ENCODE results near the gene FHIT.
"Not testable (repeated sequence)": the region's sequence is repeated elsewhere in the genome, so short reads cannot be mapped to it uniquely, and the experiment has no call there.

FHIT gene

DNA sequence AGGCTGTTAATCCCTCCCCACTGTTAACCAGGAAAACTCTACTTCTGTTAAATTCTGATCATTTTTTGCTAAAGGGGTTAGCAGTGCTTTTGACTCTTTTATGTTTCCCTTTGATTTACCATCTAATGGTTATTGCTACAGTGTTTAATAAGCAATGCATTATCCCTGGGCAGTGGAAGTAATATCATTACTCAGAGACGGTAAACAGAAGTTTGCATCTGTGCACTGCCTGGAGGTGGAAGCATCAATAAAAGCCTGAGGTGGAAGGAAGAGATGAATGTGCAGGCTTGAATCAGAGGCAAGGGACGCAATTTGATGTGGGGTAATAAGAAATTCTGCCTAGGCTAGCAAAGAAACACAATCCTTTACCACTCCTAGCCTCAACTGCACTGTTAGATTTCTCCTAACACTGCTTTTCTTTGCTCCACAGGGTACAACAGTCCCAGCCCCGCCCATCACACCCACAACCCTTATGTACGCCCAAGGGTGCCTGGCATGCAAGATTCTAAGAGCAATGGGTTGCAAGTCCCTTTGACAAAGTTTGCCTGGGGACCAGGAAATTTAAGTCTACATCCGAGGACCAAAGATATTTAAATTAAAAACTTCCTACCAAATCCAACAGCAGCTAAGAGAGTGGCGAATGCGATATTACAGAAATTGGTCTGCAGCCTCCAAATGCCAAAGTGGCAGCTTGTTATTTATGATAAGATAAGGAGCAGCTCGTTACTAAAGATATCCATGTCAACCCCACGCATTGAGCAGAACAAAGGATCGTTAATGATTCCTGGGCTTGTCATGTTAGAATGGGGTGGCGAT is 261.4 kb downstream of the FHIT start:
- DNase-seq (ENCODE audit: low read depth): no peak

DNA sequence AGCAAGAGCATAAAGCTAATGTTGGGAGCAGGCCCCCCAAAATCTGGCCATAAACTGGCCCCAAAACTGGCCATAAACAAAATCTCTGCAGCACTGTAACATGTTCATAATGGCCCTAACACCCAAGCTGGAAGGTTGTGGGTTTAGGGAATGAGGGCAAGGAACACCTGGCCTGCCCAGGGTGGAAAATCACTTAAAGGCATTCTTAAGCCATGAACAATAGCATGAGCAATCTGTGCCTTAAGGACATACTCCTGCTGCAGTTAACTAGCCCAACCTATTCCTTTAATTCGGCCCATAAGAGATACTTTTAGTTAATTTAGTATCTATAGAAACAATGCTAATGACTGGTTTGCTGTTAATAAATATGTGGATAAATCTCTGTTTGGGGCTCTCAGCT is 264.1 kb downstream of the FHIT start:
- DNase-seq (ENCODE audit: low read depth): not testable (repeated sequence)

DNA sequence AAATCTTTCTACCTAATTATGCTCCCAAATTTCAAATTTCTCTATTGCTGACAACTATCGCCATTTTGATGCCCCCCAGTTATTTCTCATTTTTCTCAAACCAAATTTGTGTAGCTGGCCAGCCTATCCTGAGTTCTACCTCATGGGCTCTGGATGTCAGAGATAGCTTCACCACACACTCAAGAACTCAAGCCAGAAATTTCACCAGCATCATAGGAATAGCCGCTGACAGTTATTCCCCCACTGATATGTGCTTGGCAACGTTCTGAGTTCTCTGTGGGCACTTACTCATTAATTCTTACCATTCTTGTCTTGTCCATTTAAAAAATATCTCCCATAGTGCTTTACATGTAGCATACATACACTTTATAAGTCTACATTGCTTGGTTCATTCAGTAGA is 264.7 kb downstream of the FHIT start:
- DNase-seq (ENCODE audit: low read depth): no peak

DNA sequence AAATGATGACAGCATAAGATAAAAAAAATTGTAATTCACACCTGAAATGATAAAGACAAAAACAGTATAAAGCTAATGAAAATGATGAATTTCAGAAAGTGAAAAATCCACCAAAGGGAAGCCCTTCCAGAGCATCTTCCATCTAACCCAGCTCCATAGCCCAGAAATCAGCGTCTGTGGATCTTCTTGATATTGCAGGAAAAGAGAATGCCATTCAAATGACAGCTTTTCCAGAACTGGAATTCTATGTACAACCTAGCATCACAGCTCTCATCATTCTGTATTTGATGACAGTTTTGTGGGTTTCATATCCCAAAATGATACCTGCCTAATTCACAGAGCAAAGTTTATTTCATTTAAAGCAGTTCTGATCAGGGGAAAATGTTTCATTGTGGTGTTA is 267.3 kb downstream of the FHIT start:
- DNase-seq (ENCODE audit: low read depth): no peak

DNA sequence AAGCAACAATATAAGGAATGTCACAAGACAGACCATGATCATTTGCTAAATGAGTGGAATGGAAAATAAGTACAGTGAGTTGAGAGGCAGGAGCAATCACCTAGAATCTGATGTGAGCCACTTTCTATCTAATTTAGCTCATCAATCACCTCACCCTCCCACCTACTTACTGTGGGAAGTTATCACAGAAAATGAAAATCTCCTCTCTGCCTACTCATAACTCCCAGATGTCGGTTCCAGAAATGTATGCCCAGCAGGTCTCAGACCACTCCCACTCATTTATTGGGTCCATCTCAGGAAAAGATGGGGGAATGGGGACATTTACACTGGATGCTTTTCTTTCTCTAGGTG is 270.9 kb downstream of the FHIT start:
- no peak for DNase-seq (ENCODE audit: low read depth)

DNA sequence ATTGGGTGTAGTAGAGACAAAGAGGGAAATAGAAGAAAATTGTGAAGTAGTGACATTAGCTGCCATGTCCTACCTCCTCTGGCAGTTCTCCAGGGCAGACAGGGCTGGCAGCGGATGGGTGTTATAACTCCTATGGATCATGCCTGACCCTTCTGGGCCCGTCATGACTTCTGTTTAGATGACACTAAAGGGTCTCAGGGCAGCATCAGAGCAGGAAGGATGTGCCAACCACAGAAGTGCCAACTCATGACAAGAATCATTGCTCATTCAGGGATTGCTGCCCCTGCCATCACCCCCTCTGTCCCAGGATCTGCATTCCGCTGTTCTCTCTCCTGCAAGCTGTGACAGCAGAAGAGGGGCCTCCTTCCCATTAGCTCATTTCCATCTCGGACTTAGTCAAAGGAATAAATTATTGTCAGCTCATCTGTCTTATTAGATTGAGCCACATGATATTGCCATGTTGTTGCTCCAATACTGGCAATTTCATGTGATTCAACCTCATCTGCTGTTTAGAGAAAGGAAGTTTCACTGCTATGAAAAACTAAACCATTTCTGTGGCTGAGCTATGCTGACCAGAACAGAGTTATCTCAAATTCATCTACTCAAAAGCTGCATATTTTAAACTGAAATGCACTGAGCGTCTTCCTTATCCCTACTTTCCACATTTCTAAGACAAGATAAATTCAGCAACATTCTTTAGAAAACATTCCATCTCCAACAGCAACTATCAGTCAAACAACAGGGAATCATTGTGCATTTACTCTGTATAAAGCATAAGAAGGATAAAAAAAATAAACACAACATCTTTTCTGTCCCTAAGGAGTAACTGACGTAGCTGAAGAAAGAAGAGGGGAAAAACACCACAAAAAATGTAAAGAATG is 271.6 kb downstream of the FHIT start:
- DNase-seq (ENCODE audit: low read depth): peak; percentile 1

DNA sequence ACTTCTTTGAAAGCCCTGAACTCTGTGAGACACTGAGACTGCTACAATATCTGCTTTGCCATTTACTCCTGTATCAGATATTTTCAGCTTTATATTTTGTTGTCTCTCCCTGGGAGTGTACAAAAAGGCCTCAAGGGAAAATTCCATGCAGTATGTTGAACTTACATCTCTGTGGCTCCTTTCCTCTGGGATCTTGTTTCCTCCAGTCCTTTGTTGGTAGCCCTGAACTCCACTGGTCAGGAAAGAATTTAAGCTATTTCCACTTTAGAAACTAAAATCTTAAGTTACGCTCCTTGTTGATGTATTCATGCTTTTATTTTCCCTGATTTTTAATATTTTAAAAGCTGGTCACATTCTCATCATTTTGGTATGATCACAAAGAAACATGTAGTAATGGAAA is 277.9 kb downstream of the FHIT start:
- DNase-seq (ENCODE audit: low read depth): no peak

DNA sequence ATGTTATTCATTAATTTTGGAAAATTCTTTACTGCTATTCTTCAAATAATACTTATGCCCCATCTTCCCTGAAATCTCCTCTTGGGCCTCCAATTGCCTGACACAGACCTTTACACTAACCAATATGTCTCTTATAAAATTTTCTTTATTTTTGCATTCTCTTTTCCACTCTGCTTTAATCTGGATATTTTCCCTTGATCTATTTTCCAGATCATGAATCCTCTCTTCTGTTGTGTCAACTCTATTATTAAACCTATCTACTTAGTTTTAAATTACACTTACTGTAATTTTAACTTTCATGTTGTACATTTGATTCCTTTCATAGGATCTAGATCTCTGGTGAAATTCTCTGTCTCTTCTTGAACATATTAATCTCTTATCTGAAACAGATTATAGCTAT is 278.7 kb downstream of the FHIT start:
- DNase-seq (ENCODE audit: low read depth): no peak

DNA sequence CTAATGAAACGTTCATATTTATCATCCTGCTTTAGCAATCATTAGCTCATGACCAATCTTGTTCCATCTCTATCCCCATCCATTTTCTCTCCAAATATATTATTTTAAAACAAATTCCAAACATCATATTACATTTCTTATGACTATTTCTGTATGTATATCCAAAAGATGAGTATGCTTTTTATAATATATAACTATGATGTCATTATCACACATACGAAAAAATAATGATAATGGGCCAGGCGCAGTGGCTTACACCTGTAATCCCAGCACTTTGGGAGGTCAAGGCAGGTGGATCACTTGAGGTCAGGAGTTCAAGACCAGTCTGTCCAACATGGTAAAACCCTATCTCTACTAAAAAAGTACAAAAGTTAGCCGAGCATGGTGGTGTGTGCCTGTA is 280.4 kb downstream of the FHIT start:
- no peak for DNase-seq (ENCODE audit: low read depth)

DNA sequence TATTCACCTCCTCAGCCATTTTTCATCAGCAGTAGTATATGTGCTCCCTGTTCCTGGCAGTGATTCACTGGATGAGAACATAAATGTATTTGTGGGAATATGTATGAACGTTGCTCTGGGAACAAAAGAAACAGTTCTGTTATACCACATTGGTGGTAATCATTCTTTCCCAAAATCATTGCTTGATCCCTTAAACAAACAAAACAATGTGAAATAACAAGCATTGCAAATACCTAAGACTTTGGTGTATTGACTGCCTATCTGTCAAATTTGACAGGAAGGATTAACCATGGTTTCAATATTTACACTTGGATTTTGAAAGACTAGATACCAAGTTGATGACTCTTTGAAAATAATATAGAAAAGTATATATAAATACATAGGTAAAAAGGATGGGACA is 284.1 kb downstream of the FHIT start:
- DNase-seq (ENCODE audit: low read depth): no peak

DNA sequence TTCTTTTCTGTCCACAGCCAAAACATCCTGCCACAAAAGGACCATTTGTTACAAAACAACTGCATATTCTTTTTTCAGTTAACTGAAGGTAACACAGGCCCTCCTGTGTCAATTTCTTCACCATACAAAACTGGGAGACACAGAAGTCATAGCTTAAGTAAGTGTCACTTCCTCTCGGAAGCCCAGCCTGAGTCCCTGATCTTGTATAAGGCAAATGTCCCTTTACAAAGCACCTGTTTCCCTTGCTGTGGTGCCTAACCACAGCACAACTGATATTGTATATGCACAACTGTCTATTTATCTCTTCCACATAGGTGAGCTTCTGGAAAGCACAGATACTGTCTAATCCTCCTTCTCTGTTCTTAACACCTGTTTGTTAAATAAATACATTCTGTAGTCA is 293.7 kb downstream of the FHIT start:
- no peak for DNase-seq (ENCODE audit: low read depth)

DNA sequence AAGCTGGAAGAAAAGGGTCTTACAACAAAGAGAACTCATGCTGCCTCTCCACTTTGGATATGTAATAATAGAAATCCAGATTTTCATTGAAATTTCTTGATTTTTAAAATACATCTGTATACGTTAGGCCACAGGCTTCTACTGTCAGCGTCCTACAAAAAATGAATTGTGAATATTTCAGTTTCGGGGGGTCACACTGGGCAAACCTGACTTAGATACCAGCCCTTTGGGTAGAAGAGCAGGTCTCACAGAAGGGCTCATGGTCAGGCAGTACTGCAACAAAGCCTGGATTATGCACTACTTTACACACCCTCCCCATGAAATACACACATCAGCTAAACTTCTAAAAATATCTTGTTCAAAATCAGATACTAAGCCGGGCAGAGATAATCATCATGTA is 294.5 kb downstream of the FHIT start:
- DNase-seq (ENCODE audit: low read depth): no peak

DNA sequence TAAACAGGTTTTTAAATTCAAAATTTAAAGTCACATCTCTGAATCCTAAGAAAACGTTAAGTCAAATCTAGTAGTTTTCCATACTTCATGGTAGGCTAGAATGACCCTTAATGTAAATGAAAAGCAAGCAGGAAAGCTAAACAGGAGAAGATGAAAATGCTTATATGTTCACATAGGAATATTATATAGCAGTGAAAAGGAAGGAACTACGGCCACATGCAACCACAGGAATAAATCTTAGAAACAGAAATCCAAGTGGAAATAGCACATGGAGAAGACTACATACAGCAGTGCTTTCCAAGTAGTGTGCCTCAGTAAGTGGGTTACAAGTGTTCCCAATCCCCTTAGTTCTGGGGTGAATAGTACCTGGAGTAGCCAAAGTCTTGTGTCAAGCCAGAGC is 296.2 kb downstream of the FHIT start:
- DNase-seq (ENCODE audit: low read depth): no peak

DNA sequence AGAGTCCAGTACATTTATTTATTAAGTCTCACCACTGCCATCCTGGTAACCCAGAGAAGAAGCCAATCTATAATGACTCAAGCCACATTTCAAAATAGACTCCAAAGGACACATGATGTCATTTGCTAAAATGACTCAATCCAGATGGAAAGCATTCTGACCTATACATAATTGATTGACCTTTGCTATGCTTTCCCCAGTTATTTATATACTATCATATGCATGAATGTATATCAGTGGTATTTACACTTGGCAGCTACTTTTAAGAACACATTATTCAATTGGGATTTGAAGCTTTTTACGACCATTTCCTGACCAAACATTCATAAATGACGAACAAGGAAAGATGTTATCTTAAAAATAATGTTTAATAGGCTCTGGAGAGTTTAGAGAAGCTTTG is 297.2 kb downstream of the FHIT start:
- peak; percentile 16 for DNase-seq (ENCODE audit: low read depth)

DNA sequence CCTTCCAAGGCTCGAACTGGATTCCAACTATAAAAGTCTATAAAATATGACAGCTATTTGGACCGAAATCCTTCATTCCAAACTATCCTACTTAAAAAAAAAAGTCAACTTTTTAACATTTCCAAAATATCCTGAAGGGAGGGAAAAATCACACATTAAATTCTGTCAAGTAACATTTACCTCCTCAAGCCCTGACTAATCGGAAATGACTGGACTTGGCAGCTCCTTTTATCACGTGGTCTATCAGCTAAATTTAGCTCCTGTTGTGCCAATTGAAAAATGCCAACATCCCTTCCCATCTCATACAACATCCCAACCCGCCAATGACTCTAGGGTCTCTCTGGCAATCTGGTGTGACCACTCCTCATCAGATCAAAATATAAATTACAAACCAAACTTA is 297.9 kb downstream of the FHIT start:
- no peak for DNase-seq (ENCODE audit: low read depth)

DNA sequence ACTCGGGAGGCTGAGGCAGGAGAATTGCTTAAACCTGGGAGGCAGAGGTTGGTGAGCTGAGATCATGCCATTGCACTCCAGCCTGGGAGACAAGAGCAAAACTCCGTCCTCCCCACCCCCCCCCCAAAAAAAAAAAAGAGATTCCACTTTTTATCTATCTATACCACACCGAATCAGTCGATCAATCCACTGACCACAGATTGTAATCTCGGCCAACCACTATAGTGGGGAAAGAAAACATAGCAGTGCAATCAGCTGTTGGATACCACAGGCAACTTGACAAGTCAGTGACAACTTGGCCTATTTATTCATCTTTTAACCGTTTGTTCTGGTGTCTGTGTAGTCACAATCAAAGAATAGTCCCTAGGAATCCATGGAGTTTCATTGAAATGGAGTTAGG is 299.2 kb downstream of the FHIT start:
- no peak for DNase-seq (ENCODE audit: low read depth)

DNA sequence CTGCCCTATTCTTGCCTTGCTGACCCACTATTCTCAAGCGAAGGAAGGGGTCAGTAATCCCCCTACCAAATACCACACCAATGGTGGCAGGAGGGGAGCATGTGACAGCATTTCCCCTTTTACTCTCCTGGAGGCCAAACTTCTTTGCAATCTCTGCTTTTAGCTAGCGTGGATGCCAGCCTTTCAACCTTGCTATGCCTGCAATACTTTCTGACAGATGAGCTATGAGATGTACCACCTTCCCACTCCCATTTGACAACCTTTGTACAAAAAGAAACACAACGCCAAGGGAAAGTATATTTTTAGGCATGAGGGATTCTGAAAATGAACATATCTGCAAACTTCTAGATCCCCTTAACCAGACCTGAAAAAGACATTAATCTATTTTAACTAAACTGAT is 302.1 kb downstream of the FHIT start:
- DNase-seq (ENCODE audit: low read depth): no peak

DNA sequence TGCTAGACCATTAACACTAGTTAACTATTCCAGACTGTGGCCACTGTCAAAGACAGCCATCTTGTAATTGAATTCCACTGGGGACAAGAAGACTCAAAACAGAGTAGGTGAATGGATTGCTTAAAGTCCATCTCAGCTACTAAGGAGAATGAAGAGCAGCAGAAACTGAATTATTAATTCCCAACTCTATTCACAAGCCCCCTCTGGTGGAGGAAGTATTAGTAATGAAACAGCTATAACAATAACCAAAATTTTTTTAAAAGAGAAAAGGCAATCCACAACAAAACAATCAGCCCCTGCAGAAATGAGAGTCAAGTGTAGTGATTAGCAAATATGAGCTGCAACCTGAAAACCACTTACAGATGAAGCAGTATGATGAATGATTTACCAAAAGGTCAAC is 302.8 kb downstream of the FHIT start:
- no peak for DNase-seq (ENCODE audit: low read depth)

DNA sequence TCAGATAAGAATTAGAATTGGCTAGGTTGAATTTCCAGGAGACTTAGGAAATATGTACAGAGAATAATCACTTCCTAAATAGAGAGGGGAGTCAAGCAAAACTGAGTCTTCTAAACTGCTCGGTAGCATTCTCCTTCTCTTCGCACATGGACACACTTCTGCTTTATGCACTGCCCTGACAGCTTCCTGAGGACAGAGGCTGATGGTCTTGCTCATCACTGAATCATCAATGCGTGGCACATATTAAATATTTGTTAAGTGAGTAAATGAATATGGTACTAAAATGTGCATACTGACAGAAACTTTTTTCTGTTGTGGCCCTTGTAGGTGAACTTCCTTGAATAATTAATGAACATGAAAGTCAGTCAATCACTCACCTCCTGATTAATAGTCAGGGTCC is 315.5 kb downstream of the FHIT start:
- no peak for DNase-seq (ENCODE audit: low read depth)

DNA sequence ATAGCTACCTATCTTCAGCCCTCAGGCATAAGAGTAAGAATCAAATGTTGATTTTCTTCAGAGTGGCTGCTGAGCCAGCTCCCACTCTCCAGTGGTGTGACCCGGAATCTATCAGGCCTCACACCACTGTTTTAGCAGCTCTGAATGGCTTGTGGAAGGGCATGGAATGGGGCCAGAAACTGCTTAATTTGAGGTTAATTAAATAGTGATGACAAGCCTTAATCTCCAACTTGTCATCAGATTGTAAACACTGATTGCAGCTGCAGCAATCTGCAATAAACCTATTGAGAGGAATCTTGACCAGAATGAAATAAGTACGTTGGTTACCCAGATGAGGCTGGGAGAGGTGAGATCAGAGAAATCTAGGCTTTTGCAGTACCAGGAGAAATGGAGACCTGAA is 317.4 kb downstream of the FHIT start:
- DNase-seq (ENCODE audit: low read depth): no peak

DNA sequence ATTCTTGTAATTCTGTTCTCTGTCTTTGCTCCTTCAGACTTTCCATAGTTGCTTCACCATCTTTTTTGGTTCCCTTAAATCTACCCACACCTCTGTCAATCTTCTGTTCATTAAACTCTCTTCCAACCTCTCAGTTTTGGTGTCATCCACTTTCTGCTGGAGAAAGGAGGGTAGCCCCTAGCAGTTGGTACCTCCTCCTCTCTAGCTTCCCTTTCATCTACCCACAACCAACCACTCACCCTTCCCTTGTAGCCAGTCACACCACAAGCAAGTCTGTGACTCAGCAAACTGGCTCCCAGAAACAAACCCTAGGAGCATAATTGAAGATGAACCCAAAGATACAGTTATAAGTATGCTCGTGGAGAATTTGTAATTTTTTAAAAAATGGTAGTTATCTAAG is 318.6 kb downstream of the FHIT start:
- DNase-seq (ENCODE audit: low read depth): no peak

DNA sequence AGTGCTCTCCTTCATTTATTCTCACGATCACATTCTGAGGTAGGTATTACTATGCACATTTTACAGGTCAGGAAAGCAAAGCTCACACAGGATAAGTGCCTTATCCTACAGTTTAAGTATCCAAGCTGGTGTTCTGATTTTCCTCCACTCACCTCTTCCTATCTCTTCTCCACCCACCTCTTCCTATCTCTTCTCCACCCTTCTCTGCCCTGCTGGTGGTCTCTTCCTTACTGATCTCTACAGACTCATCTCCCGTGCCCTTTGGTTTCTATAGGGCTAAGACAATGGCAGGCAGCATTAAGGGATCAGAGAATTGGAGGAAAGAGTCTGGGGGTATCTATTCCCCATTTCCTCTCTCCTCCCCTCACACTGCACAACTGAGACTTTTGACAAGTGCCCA is 319.1 kb downstream of the FHIT start:
- no peak for DNase-seq (ENCODE audit: low read depth)

DNA sequence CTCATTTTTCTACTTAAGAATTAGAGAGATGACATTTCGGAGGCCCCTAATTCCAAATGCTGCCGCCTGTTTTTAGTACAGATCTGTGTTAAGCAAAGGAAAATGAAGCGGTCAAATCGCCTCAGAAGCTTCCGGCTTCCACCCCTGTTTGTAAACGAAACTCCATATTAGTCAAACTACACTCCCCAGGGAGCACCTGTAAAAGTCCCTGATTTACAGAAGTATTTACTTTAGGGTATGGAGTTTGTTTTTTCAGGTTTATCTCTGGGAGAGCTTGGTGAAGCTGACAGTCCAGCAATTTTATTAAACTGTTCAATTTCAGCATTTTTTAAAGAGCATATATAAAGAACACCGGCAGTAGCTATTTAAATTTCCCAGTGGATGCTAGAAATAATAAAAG is 319.8 kb downstream of the FHIT start:
- DNase-seq (ENCODE audit: low read depth): no peak

DNA sequence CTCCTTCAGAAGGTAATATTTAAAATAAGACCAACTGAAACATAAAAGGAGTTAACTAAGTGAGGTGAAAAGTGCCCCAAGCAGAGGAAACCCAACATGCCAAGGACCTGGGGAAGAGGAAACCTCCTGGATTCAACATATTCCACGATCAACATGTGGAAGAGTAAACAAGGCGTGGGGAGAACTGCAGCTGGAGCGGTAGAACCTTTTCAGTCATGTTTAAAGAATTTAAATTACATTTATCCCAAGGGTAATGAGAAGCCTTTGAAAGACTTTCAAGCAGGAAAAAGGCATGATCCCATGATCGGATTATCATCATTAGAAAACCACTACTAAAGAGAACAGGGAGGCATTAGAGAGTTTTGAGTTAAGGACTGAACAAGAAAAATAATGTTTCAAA is 330.7 kb downstream of the FHIT start:
- no peak for DNase-seq (ENCODE audit: low read depth)
